Astrocyte (in vitro differentiated cells and primary cell): ENCODE data around the gene ATP5F1D.

ENCODE experiments used
- EZH2 ChIP-seq: IDR thresholded peaks from 2 replicates; pipeline ENCODE4 v1.6.1; 2012; ENCODE audit warnings: mild to moderate bottlenecking, low read length, inconsistent platforms; ENCODE audit not compliant: insufficient read depth
- TF ChIP-seq, protein P1 (sequence below): IDR thresholded peaks from 2 replicates; pipeline ENCODE4 v1.5.1; 2011; ENCODE audit warnings: low read depth, mild to moderate bottlenecking, inconsistent platforms, low read length, moderate library complexity; ENCODE audit not compliant: insufficient read depth

DNA sequence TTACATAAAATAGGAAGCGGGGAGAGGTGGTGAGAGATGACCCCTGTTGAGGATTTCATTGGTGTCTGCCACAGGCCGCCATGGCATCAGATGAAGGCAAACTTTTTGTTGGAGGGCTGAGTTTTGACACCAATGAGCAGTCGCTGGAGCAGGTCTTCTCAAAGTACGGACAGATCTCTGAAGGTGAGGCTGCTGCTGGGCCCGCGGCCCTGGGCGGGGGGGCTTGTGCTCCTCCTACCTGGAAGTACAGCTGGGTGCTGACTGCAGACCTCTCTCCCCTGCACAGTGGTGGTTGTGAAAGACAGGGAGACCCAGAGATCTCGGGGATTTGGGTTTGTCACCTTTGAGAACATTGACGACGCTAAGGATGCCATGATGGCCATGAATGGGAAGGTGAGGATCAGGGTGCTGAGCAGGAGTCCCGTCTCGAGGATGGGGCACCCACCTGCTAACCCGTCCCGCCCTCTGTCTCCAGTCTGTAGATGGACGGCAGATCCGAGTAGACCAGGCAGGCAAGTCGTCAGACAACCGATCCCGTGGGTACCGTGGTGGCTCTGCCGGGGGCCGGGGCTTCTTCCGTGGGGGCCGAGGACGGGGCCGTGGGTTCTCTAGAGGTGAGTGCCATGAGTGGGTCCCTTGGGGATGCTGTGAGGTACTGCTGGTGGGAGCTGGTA lies 29.4 kb downstream of the ATP5F1D start:
- TF ChIP-seq, protein P1, sequence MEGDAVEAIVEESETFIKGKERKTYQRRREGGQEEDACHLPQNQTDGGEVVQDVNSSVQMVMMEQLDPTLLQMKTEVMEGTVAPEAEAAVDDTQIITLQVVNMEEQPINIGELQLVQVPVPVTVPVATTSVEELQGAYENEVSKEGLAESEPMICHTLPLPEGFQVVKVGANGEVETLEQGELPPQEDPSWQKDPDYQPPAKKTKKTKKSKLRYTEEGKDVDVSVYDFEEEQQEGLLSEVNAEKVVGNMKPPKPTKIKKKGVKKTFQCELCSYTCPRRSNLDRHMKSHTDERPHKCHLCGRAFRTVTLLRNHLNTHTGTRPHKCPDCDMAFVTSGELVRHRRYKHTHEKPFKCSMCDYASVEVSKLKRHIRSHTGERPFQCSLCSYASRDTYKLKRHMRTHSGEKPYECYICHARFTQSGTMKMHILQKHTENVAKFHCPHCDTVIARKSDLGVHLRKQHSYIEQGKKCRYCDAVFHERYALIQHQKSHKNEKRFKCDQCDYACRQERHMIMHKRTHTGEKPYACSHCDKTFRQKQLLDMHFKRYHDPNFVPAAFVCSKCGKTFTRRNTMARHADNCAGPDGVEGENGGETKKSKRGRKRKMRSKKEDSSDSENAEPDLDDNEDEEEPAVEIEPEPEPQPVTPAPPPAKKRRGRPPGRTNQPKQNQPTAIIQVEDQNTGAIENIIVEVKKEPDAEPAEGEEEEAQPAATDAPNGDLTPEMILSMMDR, result no peak
- TF ChIP-seq EZH2, result no peak
